Measurements from ENCODE around the gene MLXIP. TPM values are rescaled to one million over a fixed set of nuclear protein-coding genes. Genes with fewer than 3 reads are reported as not detected.
A peak's percentile ranks its signal among the peaks of the same experiment; 100 is the strongest.

MLXIP gene
- total RNA-seq, 1 experiment from 2014 or later: 46.3 TPM

GRCh38 chr12:122144885-122145284, 66.3 kb downstream of the MLXIP start:
- ChIA-PET POLR2A (no interaction called here), CTCF (no interaction called here), RAD21 (ENCODE audit: low non-redundant PET in 1 of 2, low total read pairs in 2 of 2, uncharacterized antibody in 2 of 2, unreplicated experiment in 2 of 2) (no interaction called here)
- ATAC-seq (no peak), DNase-seq (ENCODE audit: low read depth, low spot score) (no peak)
- Histone ChIP-seq H3K9me2 (ENCODE audit: insufficient read depth) (no peaks in the 10 kb centered on the region), H3K27me3 (ENCODE audit: insufficient read depth, low read length) (no peaks in the 10 kb centered on the region), H3K36me3 (ENCODE audit: control insufficient read depth in 1 of 2, insufficient read depth in 2 of 2, low read length in 2 of 2) (peaks cover 7 to 21% of the 10 kb centered on the region in 2 experiments; a peak in 3 of 4 replicates), H2AFZ (ENCODE audit: low read depth, low read length, poor library complexity, severe bottlenecking) (no peak overlapping the region), H3K4me3 (replicated peaks in 1 of 2; ENCODE audit: low read depth in 1 of 2, low read length in 2 of 2) (no peak overlapping the region), H3K4me2 (ENCODE audit: low read length) (no peak overlapping the region), H3K79me2 (ENCODE audit: insufficient read depth, low read length) (no peaks in the 10 kb centered on the region), H3K4me1 (ENCODE audit: control insufficient read depth in 1 of 2, insufficient read depth in 2 of 2, low read length in 2 of 2) (no peaks in the 10 kb centered on the region), H4K20me1 (ENCODE audit: insufficient read depth) (no peaks in the 10 kb centered on the region), H3K9me3 (ENCODE audit: control insufficient read depth in 1 of 2, insufficient read depth in 1 of 2, low read depth in 1 of 2, low read length in 2 of 2) (no peaks in the 10 kb centered on the region), H3K27ac (ENCODE audit: low read depth, low read length) (no peak overlapping the region), H3K9ac (ENCODE audit: low read length) (no peak overlapping the region)
- BruUV-seq (replicated peaks): TSS peak; percentile 22
- intact Hi-C loops (cut with micrococcal nuclease): no loop called here
- TF ChIP-seq ZNF274 (IDR thresholded peaks at IDR 0.05; ENCODE audit: low read depth, low read length): no peak
- TF ChIP-seq, protein P1, sequence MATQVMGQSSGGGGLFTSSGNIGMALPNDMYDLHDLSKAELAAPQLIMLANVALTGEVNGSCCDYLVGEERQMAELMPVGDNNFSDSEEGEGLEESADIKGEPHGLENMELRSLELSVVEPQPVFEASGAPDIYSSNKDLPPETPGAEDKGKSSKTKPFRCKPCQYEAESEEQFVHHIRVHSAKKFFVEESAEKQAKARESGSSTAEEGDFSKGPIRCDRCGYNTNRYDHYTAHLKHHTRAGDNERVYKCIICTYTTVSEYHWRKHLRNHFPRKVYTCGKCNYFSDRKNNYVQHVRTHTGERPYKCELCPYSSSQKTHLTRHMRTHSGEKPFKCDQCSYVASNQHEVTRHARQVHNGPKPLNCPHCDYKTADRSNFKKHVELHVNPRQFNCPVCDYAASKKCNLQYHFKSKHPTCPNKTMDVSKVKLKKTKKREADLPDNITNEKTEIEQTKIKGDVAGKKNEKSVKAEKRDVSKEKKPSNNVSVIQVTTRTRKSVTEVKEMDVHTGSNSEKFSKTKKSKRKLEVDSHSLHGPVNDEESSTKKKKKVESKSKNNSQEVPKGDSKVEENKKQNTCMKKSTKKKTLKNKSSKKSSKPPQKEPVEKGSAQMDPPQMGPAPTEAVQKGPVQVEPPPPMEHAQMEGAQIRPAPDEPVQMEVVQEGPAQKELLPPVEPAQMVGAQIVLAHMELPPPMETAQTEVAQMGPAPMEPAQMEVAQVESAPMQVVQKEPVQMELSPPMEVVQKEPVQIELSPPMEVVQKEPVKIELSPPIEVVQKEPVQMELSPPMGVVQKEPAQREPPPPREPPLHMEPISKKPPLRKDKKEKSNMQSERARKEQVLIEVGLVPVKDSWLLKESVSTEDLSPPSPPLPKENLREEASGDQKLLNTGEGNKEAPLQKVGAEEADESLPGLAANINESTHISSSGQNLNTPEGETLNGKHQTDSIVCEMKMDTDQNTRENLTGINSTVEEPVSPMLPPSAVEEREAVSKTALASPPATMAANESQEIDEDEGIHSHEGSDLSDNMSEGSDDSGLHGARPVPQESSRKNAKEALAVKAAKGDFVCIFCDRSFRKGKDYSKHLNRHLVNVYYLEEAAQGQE (IDR thresholded peaks at IDR 0.05; ENCODE audit: low read depth): no peak
- TF ChIP-seq, protein P2, sequence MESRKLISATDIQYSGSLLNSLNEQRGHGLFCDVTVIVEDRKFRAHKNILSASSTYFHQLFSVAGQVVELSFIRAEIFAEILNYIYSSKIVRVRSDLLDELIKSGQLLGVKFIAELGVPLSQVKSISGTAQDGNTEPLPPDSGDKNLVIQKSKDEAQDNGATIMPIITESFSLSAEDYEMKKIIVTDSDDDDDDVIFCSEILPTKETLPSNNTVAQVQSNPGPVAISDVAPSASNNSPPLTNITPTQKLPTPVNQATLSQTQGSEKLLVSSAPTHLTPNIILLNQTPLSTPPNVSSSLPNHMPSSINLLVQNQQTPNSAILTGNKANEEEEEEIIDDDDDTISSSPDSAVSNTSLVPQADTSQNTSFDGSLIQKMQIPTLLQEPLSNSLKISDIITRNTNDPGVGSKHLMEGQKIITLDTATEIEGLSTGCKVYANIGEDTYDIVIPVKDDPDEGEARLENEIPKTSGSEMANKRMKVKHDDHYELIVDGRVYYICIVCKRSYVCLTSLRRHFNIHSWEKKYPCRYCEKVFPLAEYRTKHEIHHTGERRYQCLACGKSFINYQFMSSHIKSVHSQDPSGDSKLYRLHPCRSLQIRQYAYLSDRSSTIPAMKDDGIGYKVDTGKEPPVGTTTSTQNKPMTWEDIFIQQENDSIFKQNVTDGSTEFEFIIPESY (IDR thresholded peaks at IDR 0.05; ENCODE audit: extremely low read depth, insufficient replicate concordance, low read length): no peak

Data from HCT116 (cell line).